SK-N-SH (cell line): ENCODE measurements around the gene CACNB3.

Experiments
- CTCF ChIP-seq: fragments of 200-600 bp; sonication (generic); IDR thresholded peaks from 2 replicates; pipeline ENCODE4 v1.6.1; 2017; ENCODE audit warnings: antibody characterized with exemption, mild to moderate bottlenecking, moderate library complexity
- IRF3 ChIP-seq: fragments of 150-350 bp; IDR thresholded peaks from 2 replicates; pipeline ENCODE4 v1.6.1; 2016; ENCODE audit warnings: mild to moderate bottlenecking, low read depth, low read length
- MAX ChIP-seq: IDR thresholded peaks from 2 replicates; pipeline ENCODE4 v1.4.0; 2012; ENCODE audit warnings: low read depth
- RAD21 ChIP-seq: IDR thresholded peaks from 2 replicates; pipeline ENCODE4 v1.6.1; 2012; ENCODE audit warnings: mild to moderate bottlenecking, low read length
- RCOR1 ChIP-seq: fragments of 150-350 bp; IDR thresholded peaks from 2 replicates; pipeline ENCODE4 v1.6.1; 2017; ENCODE audit warnings: antibody characterized with exemption, low read length

GRCh38 chr12:48822139-48822538 is 3.8 kb downstream of the CACNB3 start:
- no peak for TF ChIP-seq CTCF
- no peak for TF ChIP-seq RCOR1
- TF ChIP-seq IRF3 = no peak
- TF ChIP-seq RAD21 = no peak
- no peak for TF ChIP-seq MAX
